HG03439 (cell line): ENCODE data around the gene UBAP2.

Source experiments
- ATAC-seq: cut with Tn5 transposase; IDR thresholded peaks from one replicate; pipeline ENCODE4 v1.9.1; 2021; ENCODE audit warnings: mild to moderate bottlenecking, moderate library complexity; ENCODE audit not compliant: unreplicated experiment

UBAP2 gene

GRCh38 chr9:33880211-33881089 is 168.2 kb downstream of the UBAP2 start:
- no peak for ATAC-seq

GRCh38 chr9:33878691-33879366 is 169.9 kb downstream of the UBAP2 start:
- no peak for ATAC-seq

- no peak for ATAC-seq
Measured at GRCh38 chr9:33877727-33878489, 170.8 kb downstream of the UBAP2 start.
